SU-DHL-6 (cell line): ENCODE results near the gene TEAD3.

Experiments used
- CTCF ChIP-seq: fragments of 200-600 bp; sonication (generic); IDR thresholded peaks from one replicate; pipeline ENCODE4 v1.5.1; 2017; ENCODE audit warnings: antibody characterized with exemption, mild to moderate bottlenecking, low read length, moderate library complexity; ENCODE audit not compliant: insufficient read depth, poor library complexity, severe bottlenecking
- EZH2phosphoT487 ChIP-seq: fragments of 200-600 bp; sonication (generic), shearing (Covaris generic); conservative IDR thresholded peaks from 2 replicates; pipeline ENCODE4 v1.6.1; 2018; ENCODE audit warnings: mild to moderate bottlenecking, antibody characterized with exemption, low read length, moderate library complexity, mixed read lengths

DNA sequence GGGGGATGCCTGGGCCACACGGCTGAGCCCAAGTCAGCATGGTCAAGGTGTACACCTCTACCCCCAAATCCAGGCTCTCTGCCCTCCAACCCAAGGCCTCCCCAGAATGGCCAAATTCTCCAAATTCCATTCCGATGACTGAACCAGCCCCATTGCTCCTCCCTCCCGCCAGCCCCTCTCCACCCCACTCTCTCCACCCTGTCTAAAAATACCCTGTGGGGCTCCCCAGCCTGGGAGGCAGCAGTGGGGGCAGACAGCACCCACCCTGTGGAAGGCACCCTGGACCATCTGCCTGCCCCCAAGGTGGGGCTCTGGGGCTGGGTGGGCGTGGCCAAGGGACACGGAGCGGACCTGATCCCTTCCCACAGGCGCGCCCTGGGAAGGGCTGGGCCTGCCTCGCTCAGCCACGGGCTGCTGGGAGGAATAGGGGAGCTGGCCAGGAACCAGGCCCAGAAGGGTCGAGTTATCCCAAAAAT is 11.4 kb downstream of the TEAD3 start:
- TF ChIP-seq CTCF, result no peak
- no peak for TF ChIP-seq EZH2phosphoT487
